ENCODE measurements around the gene SLC47A2. TPM values are rescaled to one million over a fixed set of nuclear protein-coding genes. Genes with fewer than 3 reads are reported as not detected.
A peak's percentile ranks its signal among the peaks of the same experiment; 100 is the strongest.

The SLC47A2 gene
- total and polyA plus RNA-seq, 2 of the 13 experiments (the other 11 are each of a cell fraction or from before 2014, with no cell fraction given) = 0.04 TPM; not detected in 1

GRCh38 chr17:19703828-19704613, 12.4 kb downstream of the SLC47A2 start (continued):
- no peak for TF ChIP-seq ZBTB43 (CRISPR knock-in tag; conservative IDR thresholded peaks at IDR 0.05)
- no peak for TF ChIP-seq POLR2AphosphoS2 (IDR thresholded peaks at IDR 0.05; ENCODE audit: low read depth, low read length)
- TF ChIP-seq SSRP1 (CRISPR knock-in tag; IDR thresholded peaks at IDR 0.05) = no peak
- TF ChIP-seq ZHX2 (IDR thresholded peaks at IDR 0.05; ENCODE audit: low read depth) = no peak
- no peak for TF ChIP-seq ZHX2 (CRISPR knock-in tag; IDR thresholded peaks at IDR 0.05; ENCODE audit: borderline replicate concordance)
- no peak for TF ChIP-seq TP53 (CRISPR knock-in tag; conservative IDR thresholded peaks at IDR 0.05)
- TF ChIP-seq ZFP37 (CRISPR knock-in tag; IDR thresholded peaks at IDR 0.05; ENCODE audit: borderline replicate concordance) = no peak
- peak; percentile 26; the same call in 1 of the 2 replicates for TF ChIP-seq AKAP8 (CRISPR knock-in tag; IDR thresholded peaks at IDR 0.05)
- no peak for TF ChIP-seq HMGA1 (CRISPR knock-in tag; conservative IDR thresholded peaks at IDR 0.05)
- no peak for TF ChIP-seq RBM39 (IDR thresholded peaks at IDR 0.05; ENCODE audit: low read depth, low read length, poor library complexity, severe bottlenecking)
- TF ChIP-seq ZFYVE20 (CRISPR knock-in tag; IDR thresholded peaks at IDR 0.05; ENCODE audit: borderline replicate concordance, low read depth) = no peak
- TF ChIP-seq ZNF407 (CRISPR knock-in tag; IDR thresholded peaks at IDR 0.05; ENCODE audit: not compliant biosample characterization) = no peak
